T1000 (cell line): ENCODE measurements around the gene CRYGA.
"Not testable (repeated sequence)": the region's sequence is repeated elsewhere in the genome, so short reads cannot be mapped to it uniquely, and the experiment has no call there.

Experiments
- DNase-seq: peaks from one replicate; lab custom pipeline; 2025; ENCODE audit warnings: mixed read lengths; lab: John Stamatoyannopoulos, UW

The CRYGA gene

GRCh38 chr2:208164951-208165755 lies 1.8 kb upstream of the CRYGA start:
- no peak for DNase-seq

GRCh38 chr2:208156439-208156838 lies 7.0 kb downstream of the CRYGA start:
- DNase-seq = no peak

GRCh38 chr2:208153156-208153555 lies 10.2 kb downstream of the CRYGA start:
- no peak for DNase-seq

GRCh38 chr2:208150956-208151355 lies 12.4 kb downstream of the CRYGA start:
- no peak for DNase-seq

- DNase-seq = no peak
These were observed 13.3 kb downstream of the CRYGA start for GRCh38 chr2:208150094-208150493.

GRCh38 chr2:208148803-208149202 lies 14.6 kb downstream of the CRYGA start:
- DNase-seq = no peak

GRCh38 chr2:208147759-208148158 lies 15.6 kb downstream of the CRYGA start:
- DNase-seq = no peak

- DNase-seq = no peak
These were observed 16.4 kb downstream of the CRYGA start for GRCh38 chr2:208147008-208147407.

GRCh38 chr2:208146006-208146405 lies 17.4 kb downstream of the CRYGA start, which contains the start of gene CRYGB:
Gene CRYGB (minus strand): TSS chr2:208146158. CDS start chr2:208146120, 38 bp downstream.
- DNase-seq = no peak

GRCh38 chr2:208142925-208143799 lies 20.2 kb downstream of the CRYGA start:
- no peak for DNase-seq

GRCh38 chr2:208142240-208142924 lies 21.0 kb downstream of the CRYGA start:
- DNase-seq = no peak

- no peak for DNase-seq
These were observed 23.9 kb downstream of the CRYGA start for GRCh38 chr2:208139447-208139846.

GRCh38 chr2:208138334-208138733 lies 25.1 kb downstream of the CRYGA start:
- not testable (repeated sequence) for DNase-seq

- no peak for DNase-seq
These were observed 26.7 kb downstream of the CRYGA start for GRCh38 chr2:208136716-208137094.

- DNase-seq = no peak
These were observed 27.3 kb downstream of the CRYGA start for GRCh38 chr2:208135794-208136715.

GRCh38 chr2:208134928-208135586 lies 28.3 kb downstream of the CRYGA start:
- DNase-seq = no peak

GRCh38 chr2:208130712-208131110 lies 32.7 kb downstream of the CRYGA start:
- no peak for DNase-seq

- no peak for DNase-seq
These were observed 33.4 kb downstream of the CRYGA start, which contains the start of gene CRYGC for GRCh38 chr2:208129744-208130711. Gene CRYGC (minus strand): TSS chr2:208129828. CDS start chr2:208129792, 36 bp downstream.

- no peak for DNase-seq
These were observed 35.3 kb downstream of the CRYGA start for GRCh38 chr2:208128136-208128535.
